ENCODE results near the gene DCTN2.
"Not testable (repeated sequence)": the region's sequence is repeated elsewhere in the genome, so short reads cannot be mapped to it uniquely, and the experiment has no call there.

The DCTN2 gene

GRCh38 chr12:57523706-57524614, 23.0 kb downstream of the DCTN2 start:
- H3K36me3 ChIP-seq (ENCODE audit: control insufficient read depth, insufficient read depth, low read length, severe bottlenecking): peaks cover 51% of the 10 kb centered on the region
- H3K4me3 ChIP-seq (ENCODE audit: low read length): peak overlapping the region; percentile 96
- no peaks in the 10 kb centered on the region for H3K9me3 ChIP-seq (ENCODE audit: control insufficient read depth, low read length)
- peak overlapping the region; percentile 97 for H3K9ac ChIP-seq (ENCODE audit: low read length)
- H3K4me1 ChIP-seq (ENCODE audit: control insufficient read depth, insufficient read depth, low read length): peaks cover 48% of the 10 kb centered on the region
- no peaks in the 10 kb centered on the region for H3K27me3 ChIP-seq (replicated peaks; ENCODE audit: control insufficient read depth, insufficient read depth, low read length)
- no peak for DNase-seq (ENCODE audit: low read depth)

GRCh38 chr12:57522887-57523705, 23.9 kb downstream of the DCTN2 start:
- H3K4me3 ChIP-seq (ENCODE audit: low read length): peak overlapping the region; percentile 96
- H3K27me3 ChIP-seq (replicated peaks; ENCODE audit: control insufficient read depth, insufficient read depth, low read length): no peaks in the 10 kb centered on the region
- peaks cover 50% of the 10 kb centered on the region for H3K36me3 ChIP-seq (ENCODE audit: control insufficient read depth, insufficient read depth, low read length, severe bottlenecking)
- peak overlapping the region; percentile 97 for H3K9ac ChIP-seq (ENCODE audit: low read length)
- peaks cover 52% of the 10 kb centered on the region for H3K4me1 ChIP-seq (ENCODE audit: control insufficient read depth, insufficient read depth, low read length)
- H3K9me3 ChIP-seq (ENCODE audit: control insufficient read depth, low read length): no peaks in the 10 kb centered on the region
- peak; percentile 69 for DNase-seq (ENCODE audit: low read depth)

- Histone ChIP-seq H3K9me3 (ENCODE audit: control insufficient read depth, low read length) (no peaks in the 10 kb centered on the region), H3K36me3 (ENCODE audit: control insufficient read depth, insufficient read depth, low read length, severe bottlenecking) (peaks cover 50% of the 10 kb centered on the region), H3K4me1 (ENCODE audit: control insufficient read depth, insufficient read depth, low read length) (peaks cover 61% of the 10 kb centered on the region), H3K9ac (ENCODE audit: low read length) (peak within 1 kb of the TSS; percentile 97), H3K4me3 (ENCODE audit: low read length) (peak within 1 kb of the TSS; percentile 96), H3K27me3 (replicated peaks; ENCODE audit: control insufficient read depth, insufficient read depth, low read length) (no peaks in the 10 kb centered on the region)
- peak; percentile 95 for DNase-seq (ENCODE audit: low read depth)
Observed at GRCh38 chr12:57522011-57522886, 24.7 kb downstream of the DCTN2 start, which contains the start of gene MBD6. Gene MBD6 (plus strand): TSS chr12:57522824. CDS start chr12:57524304, 1,480 bp downstream.

- DNase-seq (ENCODE audit: low read depth): no peak
- H3K4me1 ChIP-seq (ENCODE audit: control insufficient read depth, insufficient read depth, low read length): peaks cover 58% of the 10 kb centered on the region
- H3K4me3 ChIP-seq (ENCODE audit: low read length): peak overlapping the region; percentile 71
- H3K9me3 ChIP-seq (ENCODE audit: control insufficient read depth, low read length): no peaks in the 10 kb centered on the region
- H3K27me3 ChIP-seq (replicated peaks; ENCODE audit: control insufficient read depth, insufficient read depth, low read length): no peaks in the 10 kb centered on the region
- peaks cover 50% of the 10 kb centered on the region for H3K36me3 ChIP-seq (ENCODE audit: control insufficient read depth, insufficient read depth, low read length, severe bottlenecking)
- peak overlapping the region; percentile 77 for H3K9ac ChIP-seq (ENCODE audit: low read length)
Observed at GRCh38 chr12:57521525-57522010, 25.4 kb downstream of the DCTN2 start.

- no peaks in the 10 kb centered on the region for H3K27me3 ChIP-seq (replicated peaks; ENCODE audit: control insufficient read depth, insufficient read depth, low read length)
- H3K36me3 ChIP-seq (ENCODE audit: control insufficient read depth, insufficient read depth, low read length, severe bottlenecking): peaks cover 51% of the 10 kb centered on the region
- peak within 1 kb of the TSS; percentile 100 for H3K9ac ChIP-seq (ENCODE audit: low read length)
- H3K4me3 ChIP-seq (ENCODE audit: low read length): peak within 1 kb of the TSS; percentile 99
- no peaks in the 10 kb centered on the region for H3K9me3 ChIP-seq (ENCODE audit: control insufficient read depth, low read length)
- H3K4me1 ChIP-seq (ENCODE audit: control insufficient read depth, insufficient read depth, low read length): peaks cover 51% of the 10 kb centered on the region
- peak; percentile 100 for DNase-seq (ENCODE audit: low read depth)
Observed at GRCh38 chr12:57520053-57520818, 26.8 kb downstream of the DCTN2 start, which contains the start of gene DDIT3. Gene DDIT3 (minus strand): TSS chr12:57520514. CDS start chr12:57517406, 3,108 bp downstream.

GRCh38 chr12:57519796-57520052, 27.3 kb downstream of the DCTN2 start:
- H3K4me3 ChIP-seq (ENCODE audit: low read length): peak overlapping the region; percentile 99
- peak; percentile 65 for DNase-seq (ENCODE audit: low read depth)
- no peaks in the 10 kb centered on the region for H3K27me3 ChIP-seq (replicated peaks; ENCODE audit: control insufficient read depth, insufficient read depth, low read length)
- no peaks in the 10 kb centered on the region for H3K9me3 ChIP-seq (ENCODE audit: control insufficient read depth, low read length)
- peaks cover 46% of the 10 kb centered on the region for H3K4me1 ChIP-seq (ENCODE audit: control insufficient read depth, insufficient read depth, low read length)
- H3K36me3 ChIP-seq (ENCODE audit: control insufficient read depth, insufficient read depth, low read length, severe bottlenecking): peaks cover 51% of the 10 kb centered on the region
- H3K9ac ChIP-seq (ENCODE audit: low read length): peak overlapping the region; percentile 100

GRCh38 chr12:57518920-57519795, 27.8 kb downstream of the DCTN2 start:
- DNase-seq (ENCODE audit: low read depth): peak; percentile 73
- peaks cover 51% of the 10 kb centered on the region for H3K36me3 ChIP-seq (ENCODE audit: control insufficient read depth, insufficient read depth, low read length, severe bottlenecking)
- H3K4me1 ChIP-seq (ENCODE audit: control insufficient read depth, insufficient read depth, low read length): peaks cover 40% of the 10 kb centered on the region
- no peaks in the 10 kb centered on the region for H3K9me3 ChIP-seq (ENCODE audit: control insufficient read depth, low read length)
- no peaks in the 10 kb centered on the region for H3K27me3 ChIP-seq (replicated peaks; ENCODE audit: control insufficient read depth, insufficient read depth, low read length)
- peak overlapping the region; percentile 99 for H3K4me3 ChIP-seq (ENCODE audit: low read length)
- H3K9ac ChIP-seq (ENCODE audit: low read length): peak overlapping the region; percentile 100

- no peaks in the 10 kb centered on the region for H3K27me3 ChIP-seq (replicated peaks; ENCODE audit: control insufficient read depth, insufficient read depth, low read length)
- peak overlapping the region; percentile 100 for H3K9ac ChIP-seq (ENCODE audit: low read length)
- peaks cover 55% of the 10 kb centered on the region for H3K36me3 ChIP-seq (ENCODE audit: control insufficient read depth, insufficient read depth, low read length, severe bottlenecking)
- peaks cover 32% of the 10 kb centered on the region for H3K4me1 ChIP-seq (ENCODE audit: control insufficient read depth, insufficient read depth, low read length)
- no peaks in the 10 kb centered on the region for H3K9me3 ChIP-seq (ENCODE audit: control insufficient read depth, low read length)
- peak; percentile 42 for DNase-seq (ENCODE audit: low read depth)
- H3K4me3 ChIP-seq (ENCODE audit: low read length): peak overlapping the region; percentile 99
Observed at GRCh38 chr12:57518176-57518919, 28.6 kb downstream of the DCTN2 start.

GRCh38 chr12:57517718-57518117, 29.3 kb downstream of the DCTN2 start:
- H3K4me3 ChIP-seq (ENCODE audit: low read length): peak overlapping the region; percentile 99
- not testable (repeated sequence) for DNase-seq (ENCODE audit: low read depth); H3K9me3 ChIP-seq (ENCODE audit: control insufficient read depth, low read length); H3K27me3 ChIP-seq (replicated peaks; ENCODE audit: control insufficient read depth, insufficient read depth, low read length)
- H3K4me1 ChIP-seq (ENCODE audit: control insufficient read depth, insufficient read depth, low read length): peaks cover 31% of the 10 kb centered on the region
- peak overlapping the region; percentile 100 for H3K9ac ChIP-seq (ENCODE audit: low read length)
- peaks cover 61% of the 10 kb centered on the region for H3K36me3 ChIP-seq (ENCODE audit: control insufficient read depth, insufficient read depth, low read length, severe bottlenecking)

Measured in adipocyte (in vitro differentiated cells).